Testis (tissue), 3 donors: ENCODE data around the gene ABHD17A. TPM values are rescaled to one million over a fixed set of nuclear protein-coding genes. Genes with fewer than 3 reads are reported as not detected.

Experiments
- DNase-seq: peaks from one replicate; pipeline ENCODE4 v3.0.0-alpha.2; 2019
- H3K27ac ChIP-seq, 2 donors: fragments of 200-600 bp; sonication (generic); one replicate each; pipeline ENCODE4 v1.5.1; 2019
- H3K27me3 ChIP-seq: fragments of 200-600 bp; sonication (generic); one replicate; pipeline ENCODE4 v1.5.1; 2019
- H3K36me3 ChIP-seq: fragments of 200-600 bp; sonication (generic); one replicate; pipeline ENCODE4 v1.5.1; 2017; ENCODE audit warnings: low read depth; ENCODE audit errors: missing control alignments
- H3K4me1 ChIP-seq: fragments of 200-600 bp; sonication (generic); one replicate; pipeline ENCODE4 v1.5.1; 2019
- H3K4me3 ChIP-seq, 2 donors: fragments of 200-600 bp; sonication (generic); one replicate each; pipeline ENCODE4 v1.5.1; 2017 to 2019
- H3K9me3 ChIP-seq: fragments of 200-600 bp; sonication (generic); one replicate; pipeline ENCODE4 v1.5.1; 2017
- CTCF ChIP-seq, 3 experiments: fragments of 450-650 bp in 2 of 3; fragments of 200-600 bp in 1 of 3; sonication (generic) in 1 of 3; IDR thresholded peaks; one replicate each; pipeline ENCODE4 v1.5.1; 2016 to 2019; ENCODE audit warnings: antibody characterized with exemption in 3 of 3, mild to moderate bottlenecking in 2 of 3, moderate library complexity in 1 of 3
- POLR2A ChIP-seq: fragments of 450-650 bp; IDR thresholded peaks from one replicate; pipeline ENCODE4 v1.6.1; 2017; ENCODE audit warnings: antibody characterized with exemption, mild to moderate bottlenecking, moderate library complexity
- WGBS, 2 donors: methylation state at CpG; one replicate each; pipeline ENCODE4 v1.1.5; 2018; 5-methylcytosine and 5-hydroxymethylcytosine counted together
- intact Hi-C: fragments of 100-400 bp; cut with DNase I; formaldehyde crosslinking; loops from one replicate; pipeline ENCODE4 v1.15.1; 2023; ENCODE audit warnings: low total_unique reads
- polyA plus RNA-seq: library from polyadenylated mRNA; stranded (reverse); fragments of 350-450 nt; fragmentation: Illumina TruSeq; extraction: RNeasy Lipid Tissue Mini Kit (QIAGEN cat#74804); gene quantifications from one replicate; pipeline ENCODE4 v1.2.3, GENCODE V29; 2014; ENCODE audit warnings: low read depth, low replicate concordance; ENCODE audit not compliant: insufficient read depth
- total RNA-seq, 2 donors: library from RNA; depleted of rRNA; stranded (reverse); fragments of >200 nt; gene quantifications; one replicate each; pipeline ENCODE4 v1.2.3, GENCODE V29; 2016

Gene ABHD17A
- total and polyA plus RNA-seq, 3 donors from 2014 or later, result 51.1 to 140 (median 127) TPM

- WGBS, 2 donors, result 50 to 61% methylated on average over 34 to 35 of the region's 35 CpGs
- intact Hi-C loops, result no loop called here
- no peak for DNase-seq
- H3K27ac ChIP-seq, result peak overlapping the region; percentile 66 to 82
- H3K36me3 ChIP-seq, result no peaks in the 10 kb centered on the region
- H3K4me1 ChIP-seq, result peaks cover 72% of the 10 kb centered on the region
- no peaks in the 10 kb centered on the region for H3K27me3 ChIP-seq
- TF ChIP-seq CTCF (IDR thresholded peaks at IDR 0.05) (no peak), POLR2A (no peak)
- H3K9me3 ChIP-seq, result no peaks in the 10 kb centered on the region
- H3K4me3 ChIP-seq, result peak overlapping the region in 1 of 2 donors; percentile 21
Measured at GRCh38 chr19:1841209-1841924, 43.9 kb downstream of the ABHD17A start.

- intact Hi-C loops, result no loop called here
- Histone ChIP-seq H3K36me3 (no peaks in the 10 kb centered on the region), H3K4me1 (peaks cover 73% of the 10 kb centered on the region), H3K27ac (peak overlapping the region; percentile 66 to 82), H3K9me3 (no peaks in the 10 kb centered on the region), H3K27me3 (no peaks in the 10 kb centered on the region), H3K4me3 (peak overlapping the region in 1 of 2 donors; percentile 21)
- TF ChIP-seq CTCF (IDR thresholded peaks at IDR 0.05) (no peak), POLR2A (no peak)
- WGBS, 2 donors, result 26 to 61% methylated on average over 20 to 22 of the region's 22 CpGs
- peak; percentile 84 for DNase-seq
Measured at GRCh38 chr19:1840541-1841115, 44.7 kb downstream of the ABHD17A start.

GRCh38 chr19:1839658-1840540 is 45.4 kb downstream of the ABHD17A start:
- H3K36me3 ChIP-seq, result no peaks in the 10 kb centered on the region
- 64 to 81% methylated on average over 6 to 25 of the region's 25 CpGs for WGBS, 2 donors
- no peaks in the 10 kb centered on the region for H3K9me3 ChIP-seq
- intact Hi-C loops, result no loop called here
- H3K27me3 ChIP-seq, result no peaks in the 10 kb centered on the region
- peak overlapping the region; percentile 66 to 82 for H3K27ac ChIP-seq
- H3K4me3 ChIP-seq, result no peak overlapping the region
- peaks cover 73% of the 10 kb centered on the region for H3K4me1 ChIP-seq
- no peak for DNase-seq
- TF ChIP-seq POLR2A, result no peak
- no peak for TF ChIP-seq CTCF (IDR thresholded peaks at IDR 0.05)

- Histone ChIP-seq H3K27ac (no peak overlapping the region), H3K36me3 (no peaks in the 10 kb centered on the region)
Measured at GRCh38 chr19:1837625-1838105, 47.6 kb downstream of the ABHD17A start.

More at GRCh38 chr19:1837625-1838105, 47.6 kb downstream of the ABHD17A start:
- Histone ChIP-seq H3K4me1 (peaks cover 81% of the 10 kb centered on the region), H3K4me3 (no peak overlapping the region), H3K9me3 (no peaks in the 10 kb centered on the region), H3K27me3 (no peaks in the 10 kb centered on the region)
- TF ChIP-seq CTCF (IDR thresholded peaks at IDR 0.05) (peak; percentile 70 to 89 (median 81)), POLR2A (no peak)
- intact Hi-C loops, result no loop called here
- DNase-seq, result no peak
- 48% methylated on average over 15 to 23 of the region's 23 CpGs for WGBS, 2 donors
